ENCODE results near the gene LIN7B. TPM values are rescaled to one million over a fixed set of nuclear protein-coding genes. Genes with fewer than 3 reads are reported as not detected.
A peak's percentile ranks its signal among the peaks of the same experiment; 100 is the strongest.

The LIN7B gene
- total RNA-seq, 1 donor = 2.7 TPM

- no peak for DNase-seq (ENCODE audit: low read depth in 2 of 3, low spot score in 2 of 3)
Measured at GRCh38 chr19:49094505-49095482, 19.4 kb upstream of the LIN7B start.

- peak; percentile 64 to 86 (median 69) for DNase-seq (ENCODE audit: low read depth in 2 of 3, low spot score in 2 of 3)
Measured at GRCh38 chr19:49097453-49098288, 16.5 kb upstream of the LIN7B start.

- DNase-seq (ENCODE audit: low read depth in 2 of 3, low spot score in 2 of 3) = no peak
Measured at GRCh38 chr19:49098795-49099194, 15.4 kb upstream of the LIN7B start.

- DNase-seq (ENCODE audit: low read depth in 2 of 3, low spot score in 2 of 3) = no peak
Measured at GRCh38 chr19:49101160-49101559, 13.0 kb upstream of the LIN7B start.

- no peak for DNase-seq (ENCODE audit: low read depth in 2 of 3, low spot score in 2 of 3)
Measured at GRCh38 chr19:49102303-49102702, 11.9 kb upstream of the LIN7B start.

- no peak for DNase-seq (ENCODE audit: low read depth in 2 of 3, low spot score in 2 of 3)
Measured at GRCh38 chr19:49103331-49104085, 10.7 kb upstream of the LIN7B start.

GRCh38 chr19:49104229-49104864 lies 9.8 kb upstream of the LIN7B start:
- no peak for DNase-seq (ENCODE audit: low read depth in 2 of 3, low spot score in 2 of 3)

GRCh38 chr19:49106648-49107135 lies 7.5 kb upstream of the LIN7B start:
- peak in 2 of 3 donors; percentile 52 to 65 for DNase-seq (ENCODE audit: low read depth in 2 of 3, low spot score in 2 of 3)

GRCh38 chr19:49107625-49108459 lies 6.3 kb upstream of the LIN7B start:
- DNase-seq (ENCODE audit: low read depth in 2 of 3, low spot score in 2 of 3) = no peak

- DNase-seq (ENCODE audit: low read depth in 2 of 3, low spot score in 2 of 3) = no peak
Measured at GRCh38 chr19:49109051-49109450, 5.1 kb upstream of the LIN7B start.

GRCh38 chr19:49109569-49110233 lies 4.5 kb upstream of the LIN7B start:
- no peak for DNase-seq (ENCODE audit: low read depth in 2 of 3, low spot score in 2 of 3)

GRCh38 chr19:49110567-49110966 lies 3.6 kb upstream of the LIN7B start:
- no peak for DNase-seq (ENCODE audit: low read depth in 2 of 3, low spot score in 2 of 3)

- DNase-seq (ENCODE audit: low read depth in 2 of 3, low spot score in 2 of 3) = no peak
Measured at GRCh38 chr19:49111218-49111998, 2.8 kb upstream of the LIN7B start.

GRCh38 chr19:49114630-49115363 lies 627 bp downstream of the LIN7B start:
- peak in 2 of 3 donors; percentile 59 for DNase-seq (ENCODE audit: low read depth in 2 of 3, low spot score in 2 of 3)

- peak in 1 of 3 donors; percentile 48 for DNase-seq (ENCODE audit: low read depth in 2 of 3, low spot score in 2 of 3)
Measured at GRCh38 chr19:49116544-49116943, 2.4 kb downstream of the LIN7B start.

GRCh38 chr19:49117677-49118564 lies 3.8 kb downstream of the LIN7B start:
- no peak for DNase-seq (ENCODE audit: low read depth in 2 of 3, low spot score in 2 of 3)
